ENCODE data around the gene COG5.

The COG5 gene

DNA sequence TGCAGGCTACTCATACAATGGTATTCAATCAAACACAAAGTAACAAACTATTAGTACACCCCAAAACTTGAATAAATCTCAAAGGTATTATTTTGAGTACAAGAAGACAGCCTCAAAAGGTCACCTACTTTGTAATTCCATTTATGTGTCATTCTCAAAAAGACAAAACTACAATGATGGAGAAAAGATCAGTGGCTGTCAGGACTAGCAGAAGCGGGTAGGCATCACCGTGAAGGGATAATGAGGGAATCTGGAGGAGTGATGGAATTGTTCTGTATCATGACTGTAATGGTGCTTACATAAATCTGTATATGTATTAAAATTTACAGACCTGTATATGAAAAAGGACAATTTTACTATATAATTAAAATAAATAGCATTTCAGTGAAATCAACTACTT lies 37.0 kb downstream of the COG5 start:
- DNase-seq (ENCODE audit: extremely low spot score, insufficient read length, low read depth) (no peak), FAIRE-seq (no peak)

DNA sequence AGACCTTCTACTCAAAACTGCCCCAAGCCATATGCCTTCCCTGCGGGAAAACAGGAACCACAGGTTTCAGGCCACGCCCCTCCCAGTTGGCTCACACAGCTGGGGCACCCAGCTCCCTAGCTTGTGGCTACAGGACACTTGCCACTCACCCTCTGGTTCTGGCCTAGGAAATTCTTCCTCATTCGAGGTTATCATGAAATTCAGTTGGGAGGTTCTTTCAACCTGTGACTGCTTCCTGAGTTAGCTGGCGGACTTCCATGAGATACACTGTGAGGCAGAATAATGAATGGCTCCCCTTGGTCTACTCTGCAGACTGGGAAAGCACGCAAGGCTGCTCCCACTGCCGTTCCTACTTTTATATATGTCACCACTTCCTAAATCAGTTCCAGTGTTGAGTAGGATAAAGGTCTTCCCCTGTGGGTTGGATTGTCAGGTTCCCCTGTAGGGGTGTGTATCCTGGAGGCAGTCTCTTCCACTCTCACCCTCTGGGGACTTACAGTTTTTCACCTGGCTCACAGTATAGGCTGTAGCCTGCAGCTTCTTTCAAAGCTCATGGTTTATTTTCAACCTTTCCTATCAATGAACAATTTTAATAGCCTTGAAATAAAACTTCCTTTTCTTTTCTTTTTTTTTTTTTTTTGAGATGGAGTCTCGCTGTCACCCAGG lies 56.9 kb downstream of the COG5 start:
- FAIRE-seq (no peak), DNase-seq (ENCODE audit: extremely low spot score, insufficient read length, low read depth) (no peak)

- FAIRE-seq (no peak), DNase-seq (ENCODE audit: extremely low spot score, insufficient read length, low read depth) (no peak)
Observed at GRCh38 chr7:107505997-107506673, 57.6 kb downstream of the COG5 start.

DNA sequence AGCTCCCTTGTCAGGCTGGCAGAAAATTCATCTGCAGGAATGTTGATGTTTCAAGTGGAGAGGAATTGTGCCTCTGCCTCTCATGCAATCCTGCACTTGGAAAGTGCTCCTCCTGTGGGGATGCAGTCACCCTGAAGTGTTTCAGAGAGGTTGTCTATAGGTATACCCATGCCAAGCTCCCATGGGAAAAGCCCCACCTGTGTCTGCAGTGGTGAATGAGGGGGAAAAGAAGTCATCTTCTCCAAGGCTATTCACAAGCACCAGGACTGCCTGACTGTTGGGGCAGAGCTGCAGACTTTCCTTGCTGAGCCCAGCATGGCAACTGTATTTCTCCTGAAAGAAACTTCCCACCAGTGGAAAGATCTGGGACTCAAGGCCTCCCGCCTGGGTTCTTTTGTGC lies 58.4 kb downstream of the COG5 start:
- FAIRE-seq (no peak), DNase-seq (ENCODE audit: extremely low spot score, insufficient read length, low read depth) (no peak)

DNA sequence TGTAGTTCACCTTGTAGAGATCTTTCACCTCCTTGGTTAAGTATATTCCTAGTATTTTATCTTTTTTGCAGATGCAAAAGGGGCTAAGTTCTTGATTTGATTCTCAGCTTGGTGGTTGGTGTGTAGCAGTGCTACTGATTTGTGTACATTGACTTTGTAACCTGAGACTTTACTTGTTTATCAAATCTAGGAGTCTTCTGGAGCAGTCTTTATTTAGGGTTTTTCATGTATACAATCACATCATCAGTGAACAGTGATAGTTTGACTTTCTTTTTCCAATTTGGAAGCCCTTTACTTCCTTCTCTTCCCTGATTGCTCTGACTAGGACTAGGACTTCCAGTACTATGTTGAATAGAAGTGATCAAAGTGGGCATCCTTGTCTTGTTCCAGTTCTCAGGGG lies 60.0 kb downstream of the COG5 start:
- no peak for DNase-seq (ENCODE audit: extremely low spot score, insufficient read length, low read depth)
- FAIRE-seq, result no peak

DNA sequence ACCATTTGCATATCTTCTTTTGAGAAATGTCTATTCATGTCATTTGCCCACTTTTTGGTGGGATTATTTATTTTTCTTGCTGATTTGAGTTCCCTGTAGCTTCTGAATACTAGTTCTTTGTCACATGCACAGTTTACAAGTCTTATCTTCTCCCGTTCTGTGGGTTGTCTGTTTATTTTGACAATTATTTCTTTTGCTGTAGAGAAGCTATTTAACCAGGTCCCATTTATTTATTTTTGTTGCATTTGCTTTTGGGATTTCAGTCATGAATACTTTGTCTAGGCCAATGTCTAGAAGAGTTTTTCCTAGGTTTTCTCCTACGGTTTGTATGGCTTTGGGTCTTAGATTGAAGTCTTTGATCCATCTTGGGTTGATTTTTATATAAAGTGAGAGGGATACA lies 60.9 kb downstream of the COG5 start:
- DNase-seq (ENCODE audit: extremely low spot score, insufficient read length, low read depth) (no peak), FAIRE-seq (no peak)

- no peak for DNase-seq (ENCODE audit: extremely low spot score, insufficient read length, low read depth)
- FAIRE-seq, result no peak
Observed at GRCh38 chr7:107502154-107502553, 61.6 kb downstream of the COG5 start.

DNA sequence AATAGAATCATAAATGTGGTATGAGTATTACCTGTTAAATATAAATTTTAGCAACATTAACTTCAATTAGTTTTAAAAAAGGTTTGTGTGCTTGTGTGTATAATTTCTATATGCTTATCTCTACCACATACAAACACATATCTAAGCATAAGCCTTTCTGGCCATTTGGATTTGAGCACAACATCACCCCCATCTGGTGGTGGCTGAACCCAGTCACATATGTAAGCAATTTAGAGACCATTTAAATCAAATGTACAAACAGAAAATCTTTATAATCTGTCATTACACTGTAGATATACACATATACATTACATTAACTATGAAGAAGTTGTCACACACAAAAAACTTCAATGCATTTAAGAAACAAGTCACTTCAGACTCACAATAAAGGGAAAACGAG lies 62.1 kb downstream of the COG5 start:
- DNase-seq (ENCODE audit: extremely low spot score, insufficient read length, low read depth) (no peak), FAIRE-seq (peak; percentile 50)

GRCh38 chr7:107499731-107500130 lies 64.0 kb downstream of the COG5 start:
- no peak for FAIRE-seq
- DNase-seq (ENCODE audit: extremely low spot score, insufficient read length, low read depth), result no peak

- DNase-seq (ENCODE audit: extremely low spot score, insufficient read length, low read depth) (no peak), FAIRE-seq (no peak)
Observed at GRCh38 chr7:107495516-107495915, 68.2 kb downstream of the COG5 start.

- no peak for FAIRE-seq
- DNase-seq (ENCODE audit: extremely low spot score, insufficient read length, low read depth), result no peak
Observed at GRCh38 chr7:107494884-107495283, 68.8 kb downstream of the COG5 start.

DNA sequence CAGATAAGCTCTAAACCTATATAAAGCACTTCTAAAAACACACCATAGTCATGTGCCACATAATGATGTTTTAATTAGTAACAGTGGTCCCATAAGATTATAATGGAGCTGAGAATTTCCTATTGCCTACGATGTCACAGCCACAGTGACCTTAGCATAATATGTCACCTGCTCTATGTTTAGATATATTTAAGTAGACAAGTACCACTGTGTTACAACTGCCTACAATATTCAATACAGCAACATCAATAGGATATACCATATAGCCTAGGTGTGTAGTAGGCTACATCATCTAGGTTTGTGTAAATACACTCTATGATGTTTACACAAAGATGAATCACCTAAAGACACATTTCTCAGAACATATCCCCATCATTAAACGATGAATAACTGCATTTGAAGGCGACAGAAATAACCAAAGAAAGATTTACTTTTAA lies 69.4 kb downstream of the COG5 start:
- FAIRE-seq (no peak), DNase-seq (ENCODE audit: extremely low spot score, insufficient read length, low read depth) (no peak)

DNA sequence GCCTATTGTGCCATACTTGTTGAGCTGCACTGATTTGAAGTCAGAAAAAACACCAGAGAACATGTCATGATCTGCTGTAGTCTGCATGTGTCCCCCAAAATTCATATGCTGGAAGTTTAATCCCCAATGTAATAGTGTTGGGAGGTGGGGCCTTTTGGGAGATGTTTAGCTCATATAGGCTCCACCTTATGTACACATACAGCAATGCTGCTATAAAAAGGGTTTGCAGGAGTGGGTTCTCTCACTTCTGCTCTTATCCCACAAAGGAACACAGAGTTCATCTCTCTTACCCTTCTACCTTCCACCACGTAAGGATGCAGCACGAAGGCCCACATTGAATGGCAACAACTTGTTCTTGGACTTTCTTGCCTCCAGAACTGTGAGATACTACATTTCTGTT lies 70.8 kb downstream of the COG5 start:
- DNase-seq (ENCODE audit: extremely low spot score, insufficient read length, low read depth) (no peak), FAIRE-seq (no peak)

- DNase-seq (ENCODE audit: extremely low spot score, insufficient read length, low read depth) (no peak), FAIRE-seq (peak; percentile 65)
Observed at GRCh38 chr7:107486041-107486440, 77.7 kb downstream of the COG5 start.

- DNase-seq (ENCODE audit: extremely low spot score, insufficient read length, low read depth) (no peak), FAIRE-seq (no peak)
Observed at GRCh38 chr7:107482571-107482970, 81.1 kb downstream of the COG5 start.

DNA sequence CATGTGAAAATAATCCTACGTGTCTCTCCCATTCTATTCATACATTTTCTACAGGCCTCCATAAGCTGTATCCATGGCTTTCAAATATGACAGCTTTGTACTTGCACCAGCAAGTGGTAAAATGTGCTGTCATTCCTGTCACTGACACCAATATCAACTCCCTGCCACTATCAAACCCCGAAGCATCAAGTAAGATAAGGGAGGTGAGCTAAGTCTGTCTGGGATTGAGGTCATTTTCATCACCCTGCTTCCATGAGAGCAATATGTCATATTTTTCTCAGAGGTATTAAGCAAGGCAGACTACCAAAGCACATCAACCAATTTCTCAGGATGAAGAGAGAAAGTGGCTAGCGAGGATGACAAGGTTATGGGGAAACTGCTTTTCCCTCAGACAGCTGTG lies 82.8 kb downstream of the COG5 start:
- FAIRE-seq (no peak), DNase-seq (ENCODE audit: extremely low spot score, insufficient read length, low read depth) (no peak)

DNA sequence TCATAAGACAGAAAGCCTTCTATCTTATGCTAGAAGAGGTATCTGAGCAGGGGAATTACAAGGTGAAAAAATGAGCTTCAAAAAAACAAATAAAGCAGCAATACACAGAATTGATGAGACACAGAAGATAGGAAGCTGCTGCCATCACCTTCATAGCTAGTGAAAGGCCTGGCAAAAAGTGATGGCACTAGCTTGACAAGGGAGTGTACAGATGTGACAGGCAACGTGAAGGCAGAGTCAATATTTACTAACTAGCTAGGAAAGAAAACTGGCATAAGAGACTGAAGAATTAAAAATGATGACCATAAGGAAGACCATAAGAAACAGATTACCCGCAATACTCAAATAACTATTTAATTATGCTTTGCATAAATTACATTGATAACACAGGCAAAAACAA lies 84.4 kb downstream of the COG5 start:
- FAIRE-seq (no peak), DNase-seq (ENCODE audit: extremely low spot score, insufficient read length, low read depth) (no peak)

DNA sequence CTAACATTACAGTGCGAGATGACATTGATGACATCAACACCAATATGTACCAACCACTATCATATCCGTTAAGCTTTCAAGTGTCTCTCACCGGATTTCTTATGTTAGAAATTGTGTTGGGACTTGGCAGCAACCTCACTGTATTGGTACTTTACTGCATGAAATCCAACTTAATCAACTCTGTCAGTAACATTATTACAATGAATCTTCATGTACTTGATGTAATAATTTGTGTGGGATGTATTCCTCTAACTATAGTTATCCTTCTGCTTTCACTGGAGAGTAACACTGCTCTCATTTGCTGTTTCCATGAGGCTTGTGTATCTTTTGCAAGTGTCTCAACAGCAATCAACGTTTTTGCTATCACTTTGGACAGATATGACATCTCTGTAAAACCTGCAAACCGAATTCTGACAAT lies 89.6 kb downstream of the COG5 start:
- FAIRE-seq (no peak), DNase-seq (ENCODE audit: extremely low spot score, insufficient read length, low read depth) (no peak)

DNA sequence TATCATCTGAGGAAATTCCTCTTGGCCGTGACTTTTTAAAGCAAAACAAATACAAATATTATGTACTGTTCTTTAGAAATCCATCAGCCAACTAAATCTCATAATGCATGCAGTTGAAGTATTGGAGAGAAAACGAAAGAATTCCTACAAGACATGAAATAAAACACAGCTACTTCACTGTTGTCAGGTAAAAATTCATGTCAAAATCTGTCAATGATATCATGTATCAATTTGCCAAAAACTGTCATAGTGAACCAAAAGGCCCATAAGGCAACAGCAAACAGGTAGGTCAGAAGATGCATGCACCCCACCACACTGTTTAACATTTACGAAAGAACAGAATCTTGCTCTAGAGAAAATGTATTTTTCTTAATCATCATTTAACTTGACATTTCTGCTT lies 91.6 kb downstream of the COG5 start:
- no peak for DNase-seq (ENCODE audit: extremely low spot score, insufficient read length, low read depth)
- FAIRE-seq, result no peak

DNA sequence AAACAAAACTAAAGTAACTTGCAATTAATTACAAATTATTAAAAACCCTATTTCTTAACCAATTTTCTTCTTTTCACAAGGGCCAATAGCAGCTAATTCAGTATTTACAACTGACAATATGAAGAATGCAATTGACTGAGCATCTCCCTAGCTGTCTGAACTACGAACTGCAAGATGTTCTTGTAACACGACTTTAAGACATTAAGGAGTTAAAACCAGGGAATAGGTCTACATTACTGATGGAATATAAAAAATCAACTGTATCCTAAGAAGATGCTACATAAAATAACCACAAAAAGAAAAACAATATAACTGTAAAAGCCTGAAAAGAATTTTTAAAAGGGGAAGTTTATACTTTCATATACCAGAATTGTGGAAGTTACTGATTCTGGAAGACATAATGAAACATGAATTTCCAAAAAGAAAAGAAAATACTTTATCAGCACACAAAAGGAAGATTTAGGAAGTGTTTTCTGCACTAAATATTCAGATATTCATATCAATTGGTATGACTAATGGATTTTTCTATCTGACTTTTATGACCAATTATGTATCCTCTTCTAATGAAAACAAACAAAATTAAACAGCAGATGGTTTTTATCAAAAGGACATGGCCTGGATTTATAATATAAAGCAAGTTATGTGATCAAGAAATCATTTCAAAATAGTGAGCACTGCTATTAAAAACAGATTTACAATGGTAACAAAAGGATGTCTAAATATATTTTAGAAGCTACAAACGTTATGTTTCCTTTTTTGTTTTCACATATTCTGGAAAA lies 92.2 kb downstream of the COG5 start:
- no peak for FAIRE-seq
- no peak for DNase-seq (ENCODE audit: extremely low spot score, insufficient read length, low read depth)

DNA sequence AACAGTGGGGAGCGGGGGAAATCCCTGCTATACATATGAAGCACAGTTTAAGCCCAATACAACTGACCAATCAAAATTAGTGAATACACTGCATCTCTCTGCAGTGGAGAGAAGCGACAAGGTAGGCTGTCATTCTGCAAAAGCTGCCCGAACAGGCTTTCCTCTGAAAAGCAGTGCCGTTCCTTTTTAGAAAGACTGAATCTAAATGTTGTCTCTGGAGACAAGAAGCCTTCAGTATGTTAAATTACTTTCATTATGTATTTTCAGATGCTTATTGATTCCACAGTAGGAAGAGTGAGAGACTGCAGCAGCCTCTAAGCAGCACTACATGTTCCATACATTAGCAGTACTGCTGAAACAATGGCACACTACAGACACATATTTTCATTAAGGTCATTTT lies 93.8 kb downstream of the COG5 start, which contains the start of gene GPR22:
Gene GPR22 (plus strand): TSS at position 129 of the 400 bp plus-strand sequence. CDS start 4,004 bp downstream, outside the sequence.
- DNase-seq (ENCODE audit: extremely low spot score, insufficient read length, low read depth) (no peak), FAIRE-seq (no peak)

All from GM18507 (cell line).